HG03066 (cell line): ENCODE data around the gene ZC3H8.
"Not testable (repeated sequence)": the region's sequence is repeated elsewhere in the genome, so short reads cannot be mapped to it uniquely, and the experiment has no call there.

Source experiments
- ATAC-seq: cut with Tn5 transposase; IDR thresholded peaks from one replicate; pipeline ENCODE4 v1.9.1; 2021; ENCODE audit warnings: low read depth; ENCODE audit not compliant: unreplicated experiment

The ZC3H8 gene

GRCh38 chr2:112260295-112260625 lies 5.4 kb upstream of the ZC3H8 start:
- ATAC-seq: no peak

GRCh38 chr2:112259509-112260294 lies 4.9 kb upstream of the ZC3H8 start:
- no peak for ATAC-seq

- no peak for ATAC-seq
Measured at GRCh38 chr2:112257575-112257974, 2.7 kb upstream of the ZC3H8 start.

GRCh38 chr2:112256654-112257053 lies 1.8 kb upstream of the ZC3H8 start:
- no peak for ATAC-seq

GRCh38 chr2:112255875-112256274 lies 1.0 kb upstream of the ZC3H8 start:
- ATAC-seq: no peak

GRCh38 chr2:112253261-112253815 lies 1.5 kb downstream of the ZC3H8 start:
- no peak for ATAC-seq

GRCh38 chr2:112251271-112251670 lies 3.6 kb downstream of the ZC3H8 start:
- ATAC-seq: no peak

GRCh38 chr2:112244854-112245253 lies 10.0 kb downstream of the ZC3H8 start:
- no peak for ATAC-seq

GRCh38 chr2:112243233-112243632 lies 11.6 kb downstream of the ZC3H8 start:
- ATAC-seq: no peak

- no peak for ATAC-seq
Measured at GRCh38 chr2:112242384-112242783, 12.5 kb downstream of the ZC3H8 start.

GRCh38 chr2:112239862-112240261 lies 15.0 kb downstream of the ZC3H8 start:
- ATAC-seq: no peak

GRCh38 chr2:112230371-112230770 lies 24.5 kb downstream of the ZC3H8 start:
- no peak for ATAC-seq

GRCh38 chr2:112229348-112229747 lies 25.5 kb downstream of the ZC3H8 start:
- no peak for ATAC-seq

- no peak for ATAC-seq
Measured at GRCh38 chr2:112220831-112221230, 34.0 kb downstream of the ZC3H8 start.

- ATAC-seq: no peak
Measured at GRCh38 chr2:112220186-112220585, 34.7 kb downstream of the ZC3H8 start.

GRCh38 chr2:112217854-112218253 lies 37.0 kb downstream of the ZC3H8 start:
- ATAC-seq: no peak

- no peak for ATAC-seq
Measured at GRCh38 chr2:112216167-112216566, 38.7 kb downstream of the ZC3H8 start.

- not testable (repeated sequence) for ATAC-seq
Measured at GRCh38 chr2:112207905-112208304, 46.9 kb downstream of the ZC3H8 start.

GRCh38 chr2:112204411-112204810 lies 50.4 kb downstream of the ZC3H8 start:
- no peak for ATAC-seq

- ATAC-seq: no peak
Measured at GRCh38 chr2:112201696-112202430, 53.0 kb downstream of the ZC3H8 start.

- ATAC-seq: no peak
Measured at GRCh38 chr2:112199188-112199587, 55.7 kb downstream of the ZC3H8 start.

- ATAC-seq: no peak
Measured at GRCh38 chr2:112198780-112199179, 56.1 kb downstream of the ZC3H8 start.
